Glutamatergic neuron (in vitro differentiated cells): ENCODE data around the gene CNGA2. TPM values are rescaled to one million over a fixed set of nuclear protein-coding genes. Genes with fewer than 3 reads are reported as not detected.

ENCODE experiments used
- DNase-seq: peaks from one replicate; pipeline ENCODE4 v3.0.0; 2022
- H3K27ac Mint-ChIP-seq: one replicate; pipeline ENCODE4 v1.8.0; 2020; ENCODE audit warnings: mild to moderate bottlenecking, mixed read lengths, inconsistent platforms; ENCODE audit not compliant: unreplicated experiment
- H3K27me3 Mint-ChIP-seq: one replicate; pipeline ENCODE4 v1.8.0; 2020; ENCODE audit warnings: mild to moderate bottlenecking, moderate library complexity, mixed read lengths, inconsistent platforms; ENCODE audit not compliant: unreplicated experiment
- H3K36me3 Mint-ChIP-seq: one replicate; pipeline ENCODE4 v1.8.0; 2020; ENCODE audit warnings: mild to moderate bottlenecking, mixed read lengths, inconsistent platforms; ENCODE audit not compliant: unreplicated experiment
- H3K4me1 Mint-ChIP-seq: one replicate; pipeline ENCODE4 v1.8.0; 2020; ENCODE audit warnings: mild to moderate bottlenecking, low read depth, mixed read lengths, inconsistent platforms; ENCODE audit not compliant: unreplicated experiment
- H3K4me3 Mint-ChIP-seq: one replicate; pipeline ENCODE4 v1.8.0; 2020; ENCODE audit warnings: mild to moderate bottlenecking, mixed read lengths, inconsistent platforms; ENCODE audit not compliant: unreplicated experiment
- H3K9me3 Mint-ChIP-seq: one replicate; pipeline ENCODE4 v1.8.0; 2020; ENCODE audit warnings: mild to moderate bottlenecking, moderate library complexity, mixed read lengths, inconsistent platforms; ENCODE audit not compliant: unreplicated experiment
- CTCF ChIP-seq: fragments of 200-600 bp; sonication (generic); IDR thresholded peaks from one replicate; pipeline ENCODE4 v1.5.0; 2021; ENCODE audit not compliant: partially characterized antibody, unreplicated experiment
- total RNA-seq: library from RNA; stranded (reverse); fragmentation: NEBNext Ultra II Directional; extraction: Animal tissue kit (Norgen Biotek cat#: 25700); gene quantifications from one replicate; pipeline ENCODE4 v1.2.1, GENCODE V29; 2021; ENCODE audit not compliant: unreplicated experiment

CNGA2 gene
- total RNA-seq, 1 donor from 2014 or later, result not detected

GRCh38 chrX:151737494-151737893 lies 2.9 kb downstream of the CNGA2 start:
- no peak overlapping the region for H3K4me3 Mint-ChIP-seq
- TF ChIP-seq CTCF, result no peak
- no peaks in the 10 kb centered on the region for H3K36me3 Mint-ChIP-seq
- H3K4me1 Mint-ChIP-seq, result no peaks in the 10 kb centered on the region
- peaks cover 9% of the 10 kb centered on the region for H3K27me3 Mint-ChIP-seq
- H3K9me3 Mint-ChIP-seq, result peaks cover 5% of the 10 kb centered on the region
- no peak for DNase-seq
- no peak overlapping the region for H3K27ac Mint-ChIP-seq

- Mint-ChIP-seq H3K27me3 (peaks cover 9% of the 10 kb centered on the region), H3K4me1 (no peaks in the 10 kb centered on the region), H3K36me3 (no peaks in the 10 kb centered on the region), H3K4me3 (no peak overlapping the region), H3K27ac (no peak overlapping the region), H3K9me3 (peaks cover 5% of the 10 kb centered on the region)
- no peak for DNase-seq
- TF ChIP-seq CTCF, result no peak
Measured at GRCh38 chrX:151738751-151739150, 4.2 kb downstream of the CNGA2 start.

GRCh38 chrX:151741606-151742005 lies 7.1 kb downstream of the CNGA2 start:
- peaks cover 5% of the 10 kb centered on the region for H3K9me3 Mint-ChIP-seq
- DNase-seq, result no peak
- no peaks in the 10 kb centered on the region for H3K36me3 Mint-ChIP-seq
- H3K27ac Mint-ChIP-seq, result no peak overlapping the region
- no peak overlapping the region for H3K4me3 Mint-ChIP-seq
- no peaks in the 10 kb centered on the region for H3K4me1 Mint-ChIP-seq
- H3K27me3 Mint-ChIP-seq, result peaks cover 3% of the 10 kb centered on the region
- no peak for TF ChIP-seq CTCF

GRCh38 chrX:151742311-151742710 lies 7.8 kb downstream of the CNGA2 start:
- Mint-ChIP-seq H3K9me3 (peaks cover 3% of the 10 kb centered on the region), H3K27ac (no peak overlapping the region), H3K36me3 (no peaks in the 10 kb centered on the region), H3K4me1 (no peaks in the 10 kb centered on the region), H3K4me3 (no peak overlapping the region), H3K27me3 (peaks cover 3% of the 10 kb centered on the region)
- no peak for TF ChIP-seq CTCF
- DNase-seq, result no peak

- H3K27ac Mint-ChIP-seq, result no peak overlapping the region
Measured at GRCh38 chrX:151743651-151744470, 9.3 kb downstream of the CNGA2 start.

More at GRCh38 chrX:151743651-151744470, 9.3 kb downstream of the CNGA2 start:
- no peaks in the 10 kb centered on the region for H3K4me1 Mint-ChIP-seq
- peaks cover 3% of the 10 kb centered on the region for H3K9me3 Mint-ChIP-seq
- no peak overlapping the region for H3K4me3 Mint-ChIP-seq
- H3K27me3 Mint-ChIP-seq, result peaks cover 2% of the 10 kb centered on the region
- no peak for TF ChIP-seq CTCF
- DNase-seq, result no peak
- H3K36me3 Mint-ChIP-seq, result no peaks in the 10 kb centered on the region
